Right forelimb (tissue), 1 donor: ENCODE results near the gene TIAM2.
"Not testable (repeated sequence)": the region's sequence is repeated elsewhere in the genome, so short reads cannot be mapped to it uniquely, and the experiment has no call there.

Experiments
- DNase-seq: peaks from one replicate; pipeline ENCODE4 v3.0.0-alpha.2; 2018

Gene TIAM2

GRCh38 chr6:155066361-155066760 lies 71.2 kb downstream of the TIAM2 start:
- DNase-seq: peak; percentile 73

- no peak for DNase-seq
Measured at GRCh38 chr6:155066921-155067680, 72.0 kb downstream of the TIAM2 start.

DNA sequence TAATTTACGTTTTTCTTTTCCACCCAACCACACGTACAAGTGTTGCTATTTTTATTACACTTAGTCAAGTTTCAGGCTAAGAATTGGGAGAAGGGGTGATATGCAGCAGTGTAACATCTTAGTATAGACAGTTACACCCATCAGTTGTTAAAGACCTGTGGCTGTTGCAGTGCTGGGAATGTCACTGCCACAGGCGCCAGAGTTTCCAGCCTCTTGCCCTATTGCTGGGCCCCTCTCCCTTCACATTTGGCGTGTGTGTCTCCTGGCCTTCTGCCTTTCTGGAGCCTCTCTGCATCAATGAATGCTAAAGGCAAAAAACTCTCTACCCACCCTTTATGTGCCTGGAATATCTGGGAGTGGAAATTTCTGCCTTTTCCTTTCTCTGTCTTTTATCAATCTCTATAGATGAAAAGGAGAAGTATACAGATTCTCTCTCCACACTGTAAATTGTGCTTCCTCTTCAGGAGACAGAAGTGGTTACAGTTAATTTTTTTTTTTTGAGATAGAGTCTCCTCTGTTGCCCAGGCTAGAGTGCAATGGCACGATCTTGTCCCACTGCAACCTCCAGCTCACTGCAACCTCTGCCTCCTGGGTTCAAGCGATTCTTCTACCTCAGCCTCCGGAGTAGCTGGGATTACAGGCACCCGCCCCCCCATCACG lies 73.0 kb downstream of the TIAM2 start:
- DNase-seq: peak; percentile 80

- DNase-seq: no peak
Measured at GRCh38 chr6:155069543-155069942, 74.4 kb downstream of the TIAM2 start.

DNA sequence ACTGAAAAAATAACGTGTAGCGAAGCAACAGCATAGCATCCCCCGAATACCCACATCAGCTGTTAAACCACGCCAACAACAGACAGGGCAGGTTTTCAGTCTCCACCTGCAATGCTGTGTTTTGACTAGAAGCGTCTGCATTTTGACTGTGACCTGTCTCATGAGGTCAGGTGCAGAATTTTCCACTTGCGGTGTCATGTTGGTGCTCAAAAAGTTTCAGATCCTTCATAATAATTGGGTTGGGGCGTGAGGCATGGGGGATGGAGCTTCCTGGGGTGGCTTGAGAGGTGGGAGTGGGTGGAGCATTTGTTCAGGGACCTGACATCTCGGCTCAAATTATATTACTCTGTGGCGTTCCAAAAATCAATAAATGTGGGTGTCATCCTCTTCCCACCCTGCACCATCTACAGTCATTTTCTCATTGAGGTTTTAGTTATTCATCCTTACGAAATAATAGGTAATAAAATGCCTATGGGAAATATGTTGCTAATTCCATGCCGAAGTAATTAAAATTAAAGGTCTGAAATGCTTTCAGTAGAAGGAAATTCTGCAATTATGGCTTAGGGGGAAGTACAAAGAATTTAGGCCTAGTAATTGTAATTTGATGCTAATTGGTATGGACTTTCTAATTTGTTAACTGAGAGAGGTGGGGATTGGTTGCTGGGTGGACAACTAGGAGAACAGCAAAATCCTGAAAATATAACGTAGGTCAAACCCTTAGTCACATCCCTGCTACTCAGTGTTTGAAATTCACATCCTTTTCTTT lies 81.0 kb downstream of the TIAM2 start:
- no peak for DNase-seq

- DNase-seq: no peak
Measured at GRCh38 chr6:155077331-155077730, 82.2 kb downstream of the TIAM2 start.

GRCh38 chr6:155077784-155078183 lies 82.7 kb downstream of the TIAM2 start:
- DNase-seq: no peak

DNA sequence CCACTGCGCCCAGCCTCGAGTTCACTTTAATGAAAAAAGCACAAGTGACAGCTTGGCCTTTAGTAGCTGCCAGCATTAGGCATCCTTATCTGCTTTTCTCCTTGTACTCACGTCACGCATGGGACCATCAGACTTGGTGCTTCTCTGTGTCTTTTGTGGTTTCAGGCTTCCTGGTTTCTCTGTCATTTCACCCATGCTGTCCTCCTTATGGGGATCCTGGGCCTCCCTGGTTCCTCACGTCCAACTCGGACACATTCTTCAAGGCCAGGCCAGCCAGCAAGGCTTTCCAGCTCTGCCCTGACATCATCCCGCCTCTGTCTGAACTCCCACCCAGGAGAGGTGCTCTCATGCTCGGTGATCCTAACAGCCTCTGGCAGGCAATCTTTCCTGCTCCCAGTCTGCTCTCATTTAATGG lies 83.2 kb downstream of the TIAM2 start:
- no peak for DNase-seq

DNA sequence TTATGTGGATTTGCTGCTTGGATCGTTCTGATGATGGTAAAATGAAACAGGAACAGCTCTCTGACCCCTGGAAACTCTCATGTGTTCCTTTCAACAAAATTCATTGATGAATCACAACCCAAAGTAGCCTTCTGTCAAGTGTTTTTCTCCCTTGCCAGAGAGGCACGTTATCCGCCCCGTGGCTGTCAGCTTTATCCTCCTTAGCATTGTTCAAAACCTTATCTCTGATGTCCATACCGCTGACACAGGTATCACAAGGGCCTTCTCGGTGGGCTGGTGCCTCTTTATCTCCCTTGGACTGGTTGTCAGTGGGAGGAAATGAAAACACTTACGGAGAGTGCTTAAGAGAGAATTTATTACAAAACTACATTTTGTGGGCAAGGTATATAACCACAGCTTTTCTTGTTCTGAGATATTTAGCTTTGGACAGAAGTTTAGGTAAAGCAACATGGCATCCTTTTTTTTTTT lies 84.9 kb downstream of the TIAM2 start:
- no peak for DNase-seq

DNA sequence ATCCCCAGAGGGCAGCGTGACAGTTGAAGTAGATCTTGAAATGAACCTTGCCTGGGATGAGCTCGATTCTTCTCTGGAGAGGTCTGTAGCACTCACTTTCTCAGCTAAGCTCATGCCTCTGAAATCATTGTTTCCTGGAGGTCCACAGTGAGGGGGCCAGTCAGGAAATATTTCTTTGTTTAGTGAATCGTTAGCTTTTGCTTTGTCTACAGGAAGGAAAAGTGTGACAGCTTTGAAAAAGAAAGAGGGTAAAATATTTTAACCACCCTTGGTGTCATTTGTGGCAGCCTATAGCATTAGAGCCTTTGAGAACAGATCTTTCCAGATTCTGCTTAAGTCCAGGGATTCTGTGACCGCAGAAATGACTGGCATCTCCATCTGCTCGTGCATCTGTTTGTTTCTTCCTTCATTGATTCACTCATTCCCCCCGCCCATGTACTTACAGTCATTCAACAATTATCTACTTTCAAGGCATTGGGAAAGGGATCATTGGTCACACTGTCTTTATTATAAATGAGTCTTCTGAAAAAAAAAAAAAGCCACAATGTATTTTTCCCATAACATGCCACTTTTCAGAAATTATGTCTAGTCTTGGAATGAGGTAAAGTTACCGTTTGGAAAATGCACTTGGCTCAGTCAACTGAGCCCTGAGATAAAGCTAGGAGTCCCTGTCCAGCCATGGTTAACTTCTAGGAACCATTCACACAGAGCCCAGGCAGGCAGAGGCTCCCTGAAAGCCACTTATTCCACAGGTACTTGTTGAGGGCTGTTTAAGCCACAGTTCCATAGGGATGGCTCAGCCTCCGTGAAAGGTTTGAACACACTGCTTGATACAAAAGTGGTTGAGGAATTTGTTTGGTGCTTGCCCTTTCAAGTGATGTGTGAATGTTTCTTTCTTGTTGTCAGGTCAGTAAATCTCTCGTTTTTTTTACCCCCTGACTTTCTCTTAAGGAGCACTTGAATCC lies 86.0 kb downstream of the TIAM2 start:
- no peak for DNase-seq

GRCh38 chr6:155084431-155085123 lies 89.5 kb downstream of the TIAM2 start:
- no peak for DNase-seq

DNA sequence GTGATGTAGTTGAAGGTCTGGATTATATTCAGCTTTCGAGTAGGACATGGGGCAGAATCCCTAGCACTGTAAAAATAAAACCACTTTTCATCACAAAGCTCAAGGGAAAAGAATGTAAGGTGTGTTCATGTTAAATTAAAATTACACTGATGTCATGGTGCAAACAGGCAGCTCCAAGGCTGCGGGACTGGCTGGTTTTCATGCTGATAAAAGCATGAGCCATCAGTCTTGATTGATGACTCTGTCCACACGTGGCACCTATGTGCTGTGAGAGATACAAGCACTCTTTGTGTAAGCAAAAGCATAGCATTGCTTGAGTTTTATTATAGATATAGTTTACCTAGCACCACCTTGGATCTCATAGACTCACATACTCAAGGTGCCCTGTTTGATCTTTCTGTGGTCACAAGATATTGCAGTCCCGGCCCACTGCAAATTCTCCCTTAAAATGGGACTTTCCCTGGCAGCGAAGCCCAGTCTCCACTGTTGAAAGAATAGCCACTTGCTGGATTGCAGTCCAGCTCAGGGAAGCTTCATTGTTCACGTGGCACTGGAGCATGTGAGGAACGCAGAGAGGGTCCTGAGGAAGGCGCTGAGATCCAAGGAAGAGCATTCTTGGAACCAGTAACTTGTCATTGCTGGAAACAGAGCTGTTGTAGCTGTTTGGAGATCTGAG lies 90.6 kb downstream of the TIAM2 start:
- DNase-seq: no peak

DNA sequence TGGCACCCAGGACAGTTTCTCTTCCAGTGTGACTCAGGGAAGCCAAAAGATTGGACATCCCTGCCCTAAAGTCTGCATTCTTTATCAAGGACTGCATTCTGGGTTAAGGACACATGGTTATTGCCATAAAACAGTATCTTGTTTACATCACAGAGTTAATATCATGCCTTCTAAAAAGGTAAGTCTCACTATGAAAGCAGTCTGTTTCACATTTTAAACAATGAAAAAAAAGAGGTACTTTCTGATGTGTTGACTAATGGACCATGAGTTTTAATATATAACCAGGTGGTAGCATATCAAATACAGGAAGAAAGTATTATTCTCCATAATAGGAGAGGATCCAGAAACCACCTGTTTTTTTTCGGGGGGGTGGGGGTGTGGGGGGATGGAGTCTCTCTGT lies 93.7 kb downstream of the TIAM2 start:
- DNase-seq: no peak

GRCh38 chr6:155089746-155090145 lies 94.6 kb downstream of the TIAM2 start:
- no peak for DNase-seq

DNA sequence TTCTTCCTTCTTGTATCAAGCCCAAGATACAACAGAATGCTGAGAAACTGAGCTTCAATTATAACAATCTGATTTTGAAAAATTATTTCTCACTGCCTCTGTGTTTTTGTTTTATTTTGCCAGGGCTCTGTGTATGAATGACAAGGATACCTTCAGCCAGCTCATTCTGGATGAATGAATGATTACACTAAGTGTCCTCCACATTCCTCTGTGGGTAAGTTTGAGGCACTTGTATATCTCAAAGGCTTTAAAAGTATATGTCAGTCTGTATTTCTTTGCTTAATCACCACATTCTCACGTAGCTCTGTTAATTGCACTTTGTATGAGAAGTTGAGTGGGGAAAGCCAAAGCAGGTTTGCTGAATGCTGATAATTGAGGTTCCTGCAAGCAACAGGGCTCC lies 95.1 kb downstream of the TIAM2 start:
- no peak for DNase-seq

GRCh38 chr6:155091756-155092155 lies 96.6 kb downstream of the TIAM2 start:
- no peak for DNase-seq

DNA sequence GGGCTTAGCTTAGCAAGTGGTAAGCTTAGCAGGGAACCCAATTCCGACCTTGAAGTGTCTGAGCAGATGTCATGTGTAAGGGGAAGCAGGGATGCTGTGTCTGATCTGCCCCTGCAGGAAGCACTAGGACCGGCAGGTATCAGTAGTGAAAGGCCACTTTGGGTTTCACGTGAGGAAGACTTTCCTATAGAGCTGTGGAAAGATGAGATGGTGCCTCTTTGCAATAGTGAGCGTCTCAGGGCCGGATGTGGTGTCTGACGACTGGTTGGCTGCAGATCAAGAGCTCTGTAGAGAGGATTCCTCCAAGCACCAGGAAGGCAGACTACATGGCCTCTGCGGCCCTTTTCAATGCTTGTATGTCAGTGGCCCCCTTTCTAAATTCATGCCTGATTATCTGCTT lies 98.3 kb downstream of the TIAM2 start:
- no peak for DNase-seq

- no peak for DNase-seq
Measured at GRCh38 chr6:155100087-155100486, 105.0 kb downstream of the TIAM2 start.

- no peak for DNase-seq
Measured at GRCh38 chr6:155100591-155100990, 105.5 kb downstream of the TIAM2 start.

GRCh38 chr6:155103083-155103645 lies 108.0 kb downstream of the TIAM2 start:
- not testable (repeated sequence) for DNase-seq

GRCh38 chr6:155103816-155104366 lies 108.8 kb downstream of the TIAM2 start:
- no peak for DNase-seq
